AG10803 (cell line): ENCODE measurements around the gene CAMSAP2.

Experiments used
- DNase-seq: peaks from one replicate; pipeline ENCODE4 v3.0.0; 2010; ENCODE audit warnings: low read depth
- H3K4me3 ChIP-seq: 2 replicates; pipeline ENCODE4 v1.5.1; 2011; ENCODE audit warnings: mild to moderate bottlenecking, low read length, control low read depth
- TF ChIP-seq, protein P1 (sequence below): conservative IDR thresholded peaks from 2 replicates; pipeline ENCODE4 v1.5.1; 2011; ENCODE audit warnings: mild to moderate bottlenecking, low read length, control low read depth, inconsistent platforms

The CAMSAP2 gene

DNA sequence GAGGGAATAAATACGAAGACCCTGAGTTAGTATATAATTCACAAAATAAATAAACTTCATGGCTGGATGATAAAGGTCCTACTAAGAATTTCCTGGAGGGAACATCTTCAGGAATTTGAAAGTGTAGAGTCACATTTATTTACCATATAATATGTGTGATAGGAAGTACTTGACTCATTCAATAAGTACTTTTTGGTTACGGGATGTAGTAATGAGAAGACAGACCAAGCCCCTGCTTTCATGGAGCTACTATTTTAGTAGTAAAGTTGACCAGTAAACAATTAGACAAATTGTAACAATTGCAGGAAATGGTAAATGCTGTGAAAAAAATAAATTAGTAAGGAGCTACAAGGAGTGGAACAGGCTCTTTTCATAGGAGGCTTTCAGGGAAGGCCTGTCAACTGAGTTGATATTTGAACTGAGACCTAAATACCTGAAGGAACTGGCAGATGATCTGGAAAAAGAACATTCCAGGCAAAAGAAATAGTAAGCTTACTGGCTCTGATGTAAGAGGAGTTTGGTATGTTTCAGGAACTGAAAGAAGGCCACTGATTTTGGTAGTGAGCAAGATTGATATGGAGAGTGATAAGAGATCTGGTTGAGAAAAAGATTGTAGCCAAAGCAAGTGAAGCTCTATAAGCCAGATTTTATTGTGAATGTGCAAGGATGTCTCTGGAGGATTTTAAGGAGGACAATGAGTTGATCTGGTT is 36.2 kb downstream of the CAMSAP2 start:
- TF ChIP-seq, protein P1, sequence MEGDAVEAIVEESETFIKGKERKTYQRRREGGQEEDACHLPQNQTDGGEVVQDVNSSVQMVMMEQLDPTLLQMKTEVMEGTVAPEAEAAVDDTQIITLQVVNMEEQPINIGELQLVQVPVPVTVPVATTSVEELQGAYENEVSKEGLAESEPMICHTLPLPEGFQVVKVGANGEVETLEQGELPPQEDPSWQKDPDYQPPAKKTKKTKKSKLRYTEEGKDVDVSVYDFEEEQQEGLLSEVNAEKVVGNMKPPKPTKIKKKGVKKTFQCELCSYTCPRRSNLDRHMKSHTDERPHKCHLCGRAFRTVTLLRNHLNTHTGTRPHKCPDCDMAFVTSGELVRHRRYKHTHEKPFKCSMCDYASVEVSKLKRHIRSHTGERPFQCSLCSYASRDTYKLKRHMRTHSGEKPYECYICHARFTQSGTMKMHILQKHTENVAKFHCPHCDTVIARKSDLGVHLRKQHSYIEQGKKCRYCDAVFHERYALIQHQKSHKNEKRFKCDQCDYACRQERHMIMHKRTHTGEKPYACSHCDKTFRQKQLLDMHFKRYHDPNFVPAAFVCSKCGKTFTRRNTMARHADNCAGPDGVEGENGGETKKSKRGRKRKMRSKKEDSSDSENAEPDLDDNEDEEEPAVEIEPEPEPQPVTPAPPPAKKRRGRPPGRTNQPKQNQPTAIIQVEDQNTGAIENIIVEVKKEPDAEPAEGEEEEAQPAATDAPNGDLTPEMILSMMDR = no peak
- H3K4me3 ChIP-seq = no peak overlapping the region
- no peak for DNase-seq

DNA sequence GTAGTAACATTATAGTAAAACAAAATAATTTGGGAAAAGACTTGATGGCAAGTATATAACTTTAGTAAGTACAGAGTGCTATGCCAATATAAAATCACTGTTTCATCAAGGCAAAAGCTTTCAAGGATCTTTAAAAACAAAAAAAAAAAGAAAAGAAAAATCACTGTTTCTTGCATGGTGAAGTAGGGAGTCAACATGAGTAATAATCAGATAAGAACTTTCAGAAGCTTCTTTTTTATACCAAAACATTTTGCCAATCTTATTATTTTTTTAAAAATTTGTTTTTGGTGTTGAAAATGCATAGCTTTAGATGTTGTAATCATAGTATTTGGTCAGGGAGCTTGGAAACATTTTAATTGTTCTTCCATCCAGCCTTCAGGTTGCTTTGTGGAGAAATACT is 37.2 kb downstream of the CAMSAP2 start:
- peak; percentile 38 for DNase-seq
- TF ChIP-seq, protein P1 = no peak
- no peak overlapping the region for H3K4me3 ChIP-seq

DNA sequence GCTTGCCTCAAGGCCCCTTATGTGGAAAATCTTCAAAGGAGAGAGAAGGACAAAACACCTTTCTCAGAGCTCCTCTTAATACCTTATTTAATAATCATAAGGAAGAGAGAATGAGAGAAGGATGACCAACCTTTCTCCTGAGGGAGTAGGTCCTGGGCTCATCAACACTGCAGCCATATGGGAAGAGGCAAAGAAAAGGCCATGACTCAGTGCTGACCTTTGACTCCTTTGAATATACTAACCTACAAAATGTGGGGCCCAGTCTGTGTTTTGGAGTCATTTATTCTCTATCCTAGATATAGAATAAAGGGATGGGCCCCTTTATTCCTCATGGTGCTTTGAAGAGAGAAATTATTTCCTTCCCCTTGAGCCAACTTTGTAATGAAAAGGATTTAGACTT is 38.3 kb downstream of the CAMSAP2 start:
- no peak overlapping the region for H3K4me3 ChIP-seq
- no peak for DNase-seq
- TF ChIP-seq, protein P1 = no peak

DNA sequence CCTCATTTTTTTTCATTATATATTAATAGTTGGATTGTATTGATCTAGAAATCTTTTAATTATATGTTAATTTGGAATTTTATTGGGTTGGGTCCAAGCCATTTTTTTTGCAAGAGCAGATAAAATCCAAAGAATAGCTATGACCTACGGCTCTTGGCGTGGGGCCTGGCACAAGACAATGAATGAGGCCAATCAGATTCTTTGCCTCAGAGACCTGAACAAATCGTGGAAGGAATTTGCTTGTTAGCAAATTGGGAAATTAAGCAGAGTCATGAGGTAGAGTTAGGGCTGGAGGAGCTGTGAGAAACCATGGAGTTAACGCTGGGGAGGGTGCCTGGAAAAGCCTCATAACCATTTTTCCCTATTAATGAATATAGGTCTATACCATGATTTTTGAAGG is 40.1 kb downstream of the CAMSAP2 start:
- TF ChIP-seq, protein P1 = no peak
- no peak overlapping the region for H3K4me3 ChIP-seq
- DNase-seq = no peak

DNA sequence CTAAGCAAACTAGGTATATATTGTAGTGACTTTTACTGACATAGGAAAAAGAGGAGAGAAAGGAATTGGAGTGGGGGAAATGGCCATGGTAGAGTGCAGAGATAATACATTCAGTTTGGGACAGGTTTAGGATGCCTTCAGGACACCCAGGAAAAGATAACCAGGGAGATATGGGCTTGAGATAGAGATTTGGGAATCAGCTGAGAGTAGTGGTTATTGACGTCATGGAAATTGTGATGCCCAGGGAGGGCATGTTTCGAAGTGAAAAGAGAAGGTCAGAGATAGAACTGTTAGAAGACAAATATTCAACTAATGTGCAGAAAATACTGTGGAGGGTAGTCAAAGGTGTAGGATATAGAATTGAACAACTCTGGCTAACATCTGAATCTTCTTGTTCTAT is 40.6 kb downstream of the CAMSAP2 start:
- TF ChIP-seq, protein P1 = no peak
- no peak for DNase-seq
- no peak overlapping the region for H3K4me3 ChIP-seq

DNA sequence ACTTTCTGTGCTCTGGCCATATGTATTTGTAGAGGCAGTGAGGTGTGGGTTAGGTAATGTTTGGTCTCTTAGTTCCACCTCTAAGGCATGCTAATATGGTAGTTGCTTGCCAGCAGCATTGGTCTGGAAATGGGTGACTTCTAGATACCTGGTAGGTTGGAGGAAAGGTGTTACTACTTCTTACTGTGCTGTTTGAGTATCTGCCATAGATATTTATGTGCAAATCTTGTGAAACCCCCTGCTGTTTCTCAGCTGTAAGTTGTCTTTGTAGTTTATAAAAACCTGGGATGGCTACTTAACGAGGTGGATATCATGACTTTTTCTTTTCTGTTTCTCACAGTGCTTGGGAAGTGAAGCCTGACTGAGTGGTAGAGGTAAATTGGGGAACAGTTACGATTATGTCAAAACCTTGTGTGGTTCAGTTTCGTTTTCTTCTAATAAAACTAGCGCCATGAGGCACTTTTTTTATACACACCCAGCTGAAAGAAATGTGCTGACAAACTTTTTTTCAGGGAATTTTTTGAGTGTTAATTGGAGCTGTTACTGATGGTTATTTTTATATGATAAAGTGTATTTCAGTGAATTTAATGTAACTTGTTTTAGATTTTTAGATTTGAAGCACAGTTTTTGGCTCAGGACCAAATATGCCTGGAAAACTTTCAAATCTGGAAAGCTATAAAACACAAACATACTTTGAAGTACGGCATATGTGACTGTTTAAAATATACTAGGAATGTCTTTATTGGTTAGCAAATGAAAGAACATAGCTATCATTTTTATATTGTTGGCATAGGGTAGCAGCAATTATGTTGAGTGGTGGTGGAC is 42.1 kb downstream of the CAMSAP2 start:
- DNase-seq = peak; percentile 49
- H3K4me3 ChIP-seq = peak overlapping the region; percentile 40
- TF ChIP-seq, protein P1 = 0 out of 2 replicates have a peak, but pooled peaks have one; percentile 9

DNA sequence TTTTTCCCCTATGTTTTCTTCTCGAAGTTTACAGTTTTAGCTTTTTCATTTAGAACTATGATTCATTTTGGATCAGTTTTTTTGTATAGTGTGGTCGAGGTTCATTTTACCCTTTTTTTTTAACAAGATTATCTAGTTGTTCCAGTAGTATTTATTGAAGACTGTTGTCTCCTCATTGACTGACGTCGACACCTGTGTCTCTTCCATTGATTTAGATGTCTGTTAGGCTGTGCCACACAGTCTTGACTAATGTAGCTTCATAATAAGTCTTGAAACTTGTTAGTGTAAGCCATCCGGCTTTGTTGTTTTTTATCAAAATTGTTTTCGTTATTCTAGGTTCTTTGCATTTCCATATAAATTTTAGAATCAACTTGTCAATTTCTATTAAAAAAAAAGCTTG is 45.2 kb downstream of the CAMSAP2 start:
- no peak overlapping the region for H3K4me3 ChIP-seq
- no peak for DNase-seq

More for the DNA sequence above, 45.2 kb downstream of the CAMSAP2 start:
- TF ChIP-seq, protein P1 = no peak
